Effector CD4-positive, alpha-beta T cell (primary cell): ENCODE measurements around the gene LRRC27.

Experiments used
- DNase-seq: peaks from one replicate; pipeline ENCODE4 v3.0.0-alpha.2; 2020

The LRRC27 gene

DNA sequence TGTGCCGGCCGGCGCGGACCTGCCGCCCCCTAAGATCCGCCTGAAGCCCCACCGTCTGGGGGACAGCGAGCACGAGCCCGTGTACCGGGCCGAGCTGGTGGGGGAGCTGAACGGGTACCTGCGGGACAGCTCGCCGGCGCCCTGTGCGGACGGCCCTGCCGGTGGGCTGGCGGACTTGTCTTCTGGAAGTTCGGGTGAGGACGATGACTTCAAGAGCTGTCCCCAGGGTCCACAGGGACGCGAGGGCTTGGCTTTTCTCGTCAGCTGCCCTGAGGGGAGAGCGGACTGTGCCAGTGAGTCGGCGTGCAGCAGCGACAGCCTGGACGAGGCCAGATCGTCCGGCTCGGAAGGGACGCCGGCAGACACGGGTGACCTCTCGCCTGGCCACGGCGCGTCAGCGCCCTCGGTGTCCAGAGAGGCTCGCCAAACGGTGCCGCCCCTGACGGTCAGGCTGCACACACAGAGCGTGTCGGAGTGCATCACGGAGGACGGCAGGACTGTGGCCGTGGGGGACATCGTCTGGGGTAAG is 73.5 kb downstream of the LRRC27 start:
- no peak for DNase-seq

DNA sequence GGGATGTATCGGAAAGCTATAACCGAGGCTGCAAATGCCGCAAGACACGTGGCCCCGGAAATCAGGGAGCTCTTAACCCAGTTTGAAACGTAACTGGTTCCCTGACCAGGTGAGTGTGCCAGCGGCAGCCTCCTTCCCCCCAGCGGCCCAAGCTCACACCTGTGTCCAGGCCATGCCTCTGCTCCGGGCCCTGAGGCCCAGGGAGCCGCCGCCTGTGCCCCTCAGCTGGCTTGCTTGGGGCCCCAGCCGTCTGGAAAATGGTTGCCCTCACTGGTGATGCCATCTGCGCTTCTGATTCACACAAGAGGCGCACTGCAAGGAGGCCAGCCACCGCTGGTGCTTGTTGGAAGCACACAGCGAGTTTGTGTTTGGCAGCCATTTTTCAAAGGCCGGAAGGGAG is 74.2 kb downstream of the LRRC27 start:
- DNase-seq = no peak

DNA sequence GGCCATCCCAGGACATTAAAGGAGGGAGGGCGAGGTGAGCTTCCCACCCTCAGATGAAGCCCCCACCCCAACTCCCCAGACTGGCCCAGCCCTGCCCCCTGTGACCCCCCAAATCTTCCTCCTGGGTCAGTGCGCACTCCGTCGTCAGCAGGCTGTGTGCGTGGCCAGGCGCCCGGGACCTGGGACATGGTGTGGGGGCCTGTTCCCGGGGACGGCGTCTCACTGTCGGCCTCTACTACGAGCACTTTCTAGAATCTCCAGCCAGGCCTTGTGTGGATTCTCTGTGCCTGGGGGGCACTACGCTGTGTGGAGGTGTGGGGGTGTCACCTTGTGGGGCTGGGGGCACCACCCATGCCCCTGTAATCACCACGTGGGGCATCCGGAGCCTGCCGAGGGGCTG is 74.8 kb downstream of the LRRC27 start:
- DNase-seq = no peak

DNA sequence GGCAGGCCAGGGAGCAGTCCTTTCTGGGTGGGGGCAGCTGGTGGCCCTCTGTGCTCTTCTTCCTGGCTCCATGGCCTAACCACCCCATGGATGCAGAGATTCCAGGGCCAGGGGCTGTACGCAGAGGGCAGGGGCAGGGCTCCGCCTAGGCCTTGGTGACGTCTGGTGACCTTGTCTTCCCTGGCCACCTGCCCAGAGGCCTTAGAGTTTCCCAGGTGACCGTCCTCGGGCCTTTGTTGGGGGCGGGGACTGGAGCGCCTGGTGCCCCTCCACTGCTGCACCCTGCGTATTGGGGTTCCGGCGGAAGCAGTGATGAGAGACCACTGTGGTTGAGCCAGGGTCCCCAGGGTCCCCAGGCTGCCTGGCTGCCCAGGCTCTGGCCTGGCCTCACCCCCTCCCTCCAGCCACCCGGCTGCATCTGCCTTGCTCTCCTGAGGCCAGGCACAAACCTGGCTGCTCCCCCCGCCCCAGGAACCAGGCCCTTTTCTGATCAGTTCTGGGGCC is 75.3 kb downstream of the LRRC27 start:
- no peak for DNase-seq

DNA sequence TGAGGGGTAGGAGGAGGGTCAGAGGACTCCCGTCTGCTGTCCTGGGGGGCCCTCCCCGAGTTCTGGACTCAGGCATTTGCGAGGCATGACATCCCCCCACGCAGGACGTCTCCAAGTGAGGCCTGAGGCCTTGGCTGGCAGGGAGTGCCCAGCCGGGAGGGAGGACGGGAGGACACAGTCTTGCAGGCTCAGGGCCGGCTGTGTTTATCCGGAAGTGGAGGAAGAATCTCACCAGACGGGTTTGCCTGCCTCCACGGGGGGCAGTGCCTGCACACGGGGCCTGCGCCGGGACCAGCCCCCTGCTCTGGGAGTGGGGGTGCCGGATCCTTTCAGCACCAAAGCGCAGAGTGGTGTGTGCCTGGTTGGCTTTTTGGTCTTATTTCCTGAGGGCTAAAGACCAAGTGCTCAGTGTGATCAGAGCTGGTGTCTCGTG is 75.9 kb downstream of the LRRC27 start:
- no peak for DNase-seq

DNA sequence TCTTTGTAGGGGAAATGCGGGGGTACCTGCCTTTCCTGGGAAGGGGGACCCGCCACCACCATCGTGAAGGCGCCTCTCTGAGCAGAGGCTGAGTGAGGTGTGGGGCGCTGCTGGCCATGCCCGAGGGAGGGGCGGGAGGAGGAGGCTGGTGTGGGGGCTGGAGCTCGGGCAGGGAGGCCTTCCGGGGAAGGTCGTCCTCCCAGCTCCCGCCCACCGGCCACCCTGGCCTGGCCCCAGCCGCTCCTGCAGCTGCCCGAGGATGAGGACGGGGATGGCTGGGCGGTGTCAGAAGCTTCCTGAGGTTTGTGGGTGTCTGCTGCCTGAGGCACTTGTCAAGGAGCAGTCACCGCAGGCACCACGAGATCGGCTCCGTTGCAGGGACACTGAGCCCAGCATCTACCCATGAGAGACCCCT is 76.4 kb downstream of the LRRC27 start:
- no peak for DNase-seq

DNA sequence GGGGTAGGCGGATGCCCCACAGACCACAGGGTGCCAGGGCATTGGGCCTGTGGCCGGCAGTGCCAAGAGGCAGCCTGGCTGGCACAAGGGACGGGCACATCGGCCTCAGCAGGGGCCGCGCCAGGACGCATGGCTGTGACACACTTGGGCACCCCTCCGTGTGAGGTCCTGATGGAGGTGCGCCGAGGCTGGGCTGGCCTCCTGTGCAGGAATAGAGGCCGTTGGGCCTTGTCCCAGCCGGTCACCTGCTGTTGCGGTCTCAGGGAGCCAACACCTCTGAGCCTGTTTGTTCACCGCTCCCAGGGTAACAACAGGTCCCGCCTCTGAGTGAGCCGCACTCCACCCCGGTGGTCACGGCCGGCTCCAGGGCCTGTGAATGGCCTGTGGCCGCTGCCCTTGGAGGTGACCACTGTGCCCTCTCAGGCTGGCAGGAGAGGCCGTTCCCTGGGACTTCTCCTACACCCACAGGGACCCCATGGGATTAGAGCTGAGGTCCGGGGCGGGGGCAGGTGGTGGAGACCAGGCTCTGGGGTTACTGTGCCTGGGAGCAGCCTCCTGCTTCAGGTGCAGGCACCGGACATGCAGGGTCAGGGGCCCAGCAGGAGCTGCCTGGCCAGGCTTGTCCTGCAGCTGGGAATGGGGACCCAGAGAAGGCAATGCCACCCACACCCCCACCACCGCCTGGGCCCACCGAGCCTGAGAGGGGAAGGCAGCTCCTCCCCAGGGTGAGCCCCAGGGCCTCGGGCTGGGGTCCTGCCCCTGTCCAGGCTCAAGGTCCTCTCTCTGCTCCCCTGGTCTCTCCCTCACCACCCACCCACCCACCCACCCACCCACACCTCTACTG is 77.1 kb downstream of the LRRC27 start:
- DNase-seq = no peak

DNA sequence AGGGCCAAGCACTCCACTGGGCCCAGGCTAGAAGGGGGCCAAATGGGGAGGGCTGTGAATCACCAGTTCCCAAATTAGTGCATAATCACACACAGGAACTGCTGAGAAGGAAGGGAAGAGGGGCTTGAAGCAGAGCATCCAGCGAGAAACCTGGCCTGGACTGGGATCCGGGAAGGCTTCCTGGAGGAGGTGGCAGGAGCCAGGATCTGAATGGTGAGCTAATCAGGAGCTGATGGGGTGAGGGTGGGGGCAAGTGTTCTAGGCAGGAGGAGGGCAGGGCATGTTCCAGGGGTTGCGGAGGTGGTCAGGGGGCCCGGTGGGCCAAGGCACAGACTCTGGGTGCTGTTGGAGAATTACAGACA is 77.7 kb downstream of the LRRC27 start:
- DNase-seq = no peak

DNA sequence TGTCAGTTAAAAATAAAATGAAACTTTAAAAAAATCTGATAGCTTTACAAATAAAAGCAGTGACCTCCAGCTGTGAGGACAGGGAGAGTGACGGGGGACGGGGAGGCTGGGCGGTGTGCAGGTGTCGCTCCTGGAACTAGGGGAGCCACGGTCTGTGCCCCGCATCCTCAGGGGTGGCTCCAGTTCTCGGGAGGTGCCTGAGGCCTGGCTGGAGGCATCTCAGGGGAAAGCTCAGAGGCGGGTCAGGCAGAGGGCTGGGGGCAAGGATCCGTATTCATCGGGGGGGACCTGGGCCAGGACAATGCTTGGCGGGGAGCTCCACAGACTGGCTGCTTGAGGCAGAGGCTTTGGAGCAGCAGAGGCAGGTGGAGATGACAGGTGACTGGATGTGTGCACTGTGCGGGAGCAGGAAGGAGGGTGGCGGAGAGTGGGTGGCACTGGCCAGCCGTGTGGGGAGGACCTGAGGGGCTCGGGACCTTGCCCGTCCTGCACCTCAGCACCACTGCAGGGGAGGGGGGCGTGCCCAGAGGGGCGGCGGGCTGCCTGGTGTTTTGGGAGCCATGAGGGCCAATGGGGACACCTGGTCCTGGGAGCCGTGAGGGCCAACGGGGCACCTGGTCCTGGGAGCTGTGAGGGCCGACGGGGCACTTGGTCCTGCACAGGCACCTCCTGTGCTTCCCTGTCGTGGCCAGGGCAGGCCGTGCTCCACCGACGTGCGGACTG is 78.2 kb downstream of the LRRC27 start:
- no peak for DNase-seq

DNA sequence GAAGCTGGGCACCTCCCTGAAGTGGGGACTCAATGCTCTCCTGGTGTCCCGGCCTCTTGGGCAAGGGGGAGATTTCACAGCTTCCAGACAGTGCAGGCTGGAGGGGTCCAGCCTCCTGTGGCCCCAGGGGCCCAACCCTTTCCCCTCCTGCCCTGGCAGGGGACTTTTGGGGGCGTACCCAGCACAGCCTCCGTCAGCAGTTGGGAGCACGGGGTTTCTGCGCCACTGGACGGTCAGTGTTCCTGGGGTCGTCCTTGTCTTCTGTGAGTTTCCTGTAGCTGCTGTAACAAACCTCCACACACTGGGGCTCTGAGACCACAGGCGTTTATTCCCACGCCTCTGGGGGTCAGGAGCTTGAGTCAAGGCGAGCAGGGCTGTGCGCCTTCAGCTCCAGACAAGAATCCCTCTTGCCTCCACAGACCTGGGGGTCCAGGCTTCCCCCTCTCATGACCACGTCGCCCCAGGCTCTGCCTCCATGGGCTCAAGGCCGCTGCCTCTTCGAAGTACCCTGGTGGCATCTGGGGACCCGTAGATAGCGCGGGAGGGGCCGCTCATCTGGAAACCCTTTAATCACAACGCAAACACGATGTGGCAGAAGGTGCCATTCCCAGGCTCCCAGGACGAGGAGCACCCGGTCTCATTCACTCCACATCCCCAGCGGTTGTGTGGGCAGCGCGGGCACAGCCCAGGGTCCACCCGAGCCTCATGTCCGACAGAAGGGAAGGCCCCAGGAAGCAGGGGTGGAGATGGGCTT is 79.0 kb downstream of the LRRC27 start:
- no peak for DNase-seq

DNA sequence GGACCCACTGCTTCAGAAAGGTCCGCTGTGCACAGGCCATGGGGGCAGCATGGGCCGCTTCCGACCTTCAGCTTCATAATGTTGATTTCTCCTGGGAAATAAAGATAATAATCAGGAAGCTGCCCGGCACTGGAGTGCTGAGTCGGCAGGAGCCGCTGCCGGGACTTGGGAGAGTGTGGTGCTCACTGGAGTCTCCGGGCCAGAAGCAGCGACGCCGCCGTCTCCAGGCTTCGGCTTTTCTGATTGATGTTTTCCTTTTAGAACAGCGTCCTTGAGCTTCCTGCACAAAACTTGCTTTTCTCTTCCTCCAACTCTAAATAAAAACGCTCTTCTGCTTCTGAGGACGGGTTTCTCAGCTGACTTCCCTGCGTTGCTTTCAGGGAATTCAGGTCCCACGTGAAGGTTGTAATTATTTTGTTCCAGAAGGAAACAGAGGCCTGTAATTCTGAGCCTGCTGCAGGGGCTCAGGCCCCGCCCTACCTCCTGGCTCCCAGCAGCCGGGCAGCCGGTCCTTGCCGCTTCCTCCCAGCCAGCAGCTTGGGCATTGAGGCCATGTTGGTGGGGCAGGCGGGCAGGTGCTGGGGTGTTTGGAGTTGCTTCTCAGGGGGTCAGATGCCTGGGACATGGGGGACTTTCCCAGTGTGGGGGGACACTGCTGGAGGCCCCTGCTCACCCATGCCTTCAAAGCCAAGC is 79.7 kb downstream of the LRRC27 start:
- no peak for DNase-seq

DNA sequence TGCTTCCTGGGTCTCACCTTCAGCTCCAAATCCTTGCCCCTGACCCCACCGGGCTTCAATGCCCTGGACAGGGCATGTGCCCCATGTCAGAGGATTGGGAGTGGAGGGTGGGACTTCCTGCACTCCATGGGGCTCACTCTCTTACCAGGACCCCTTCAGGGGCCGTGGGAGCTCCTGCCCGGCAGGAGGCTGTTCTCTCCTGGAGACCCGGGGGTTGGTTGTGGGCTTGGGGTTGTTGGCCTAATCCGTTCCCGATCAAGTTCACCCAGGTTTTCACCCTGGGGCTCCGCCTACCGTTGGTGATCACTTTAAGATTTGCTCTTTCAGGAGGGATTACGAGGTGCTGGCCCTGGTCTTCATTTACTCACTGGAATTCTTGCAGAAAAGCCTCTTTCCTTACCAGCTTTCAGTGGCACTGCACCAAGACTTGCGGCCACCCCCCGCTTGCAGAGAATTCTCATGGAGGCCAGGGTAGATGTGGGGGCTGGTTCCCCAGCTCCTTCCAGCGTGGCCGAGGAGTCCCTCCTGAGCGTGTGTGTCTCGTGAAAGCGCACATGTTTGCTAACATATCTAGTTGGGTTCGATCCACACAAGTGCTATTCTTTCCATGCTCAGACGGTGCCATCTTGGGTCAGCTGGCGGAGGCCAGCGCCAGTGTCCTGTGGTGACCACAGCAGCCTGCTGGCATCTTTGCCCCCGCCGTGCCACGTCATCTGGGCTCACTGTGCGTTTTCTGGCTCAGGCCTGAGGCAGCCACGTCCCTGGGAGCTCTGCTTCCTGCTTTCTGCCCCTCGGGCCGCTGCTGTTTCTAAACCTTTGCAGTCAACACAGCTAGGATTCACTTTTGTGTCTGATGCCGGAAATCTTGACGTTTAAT is 80.6 kb downstream of the LRRC27 start:
- no peak for DNase-seq

DNA sequence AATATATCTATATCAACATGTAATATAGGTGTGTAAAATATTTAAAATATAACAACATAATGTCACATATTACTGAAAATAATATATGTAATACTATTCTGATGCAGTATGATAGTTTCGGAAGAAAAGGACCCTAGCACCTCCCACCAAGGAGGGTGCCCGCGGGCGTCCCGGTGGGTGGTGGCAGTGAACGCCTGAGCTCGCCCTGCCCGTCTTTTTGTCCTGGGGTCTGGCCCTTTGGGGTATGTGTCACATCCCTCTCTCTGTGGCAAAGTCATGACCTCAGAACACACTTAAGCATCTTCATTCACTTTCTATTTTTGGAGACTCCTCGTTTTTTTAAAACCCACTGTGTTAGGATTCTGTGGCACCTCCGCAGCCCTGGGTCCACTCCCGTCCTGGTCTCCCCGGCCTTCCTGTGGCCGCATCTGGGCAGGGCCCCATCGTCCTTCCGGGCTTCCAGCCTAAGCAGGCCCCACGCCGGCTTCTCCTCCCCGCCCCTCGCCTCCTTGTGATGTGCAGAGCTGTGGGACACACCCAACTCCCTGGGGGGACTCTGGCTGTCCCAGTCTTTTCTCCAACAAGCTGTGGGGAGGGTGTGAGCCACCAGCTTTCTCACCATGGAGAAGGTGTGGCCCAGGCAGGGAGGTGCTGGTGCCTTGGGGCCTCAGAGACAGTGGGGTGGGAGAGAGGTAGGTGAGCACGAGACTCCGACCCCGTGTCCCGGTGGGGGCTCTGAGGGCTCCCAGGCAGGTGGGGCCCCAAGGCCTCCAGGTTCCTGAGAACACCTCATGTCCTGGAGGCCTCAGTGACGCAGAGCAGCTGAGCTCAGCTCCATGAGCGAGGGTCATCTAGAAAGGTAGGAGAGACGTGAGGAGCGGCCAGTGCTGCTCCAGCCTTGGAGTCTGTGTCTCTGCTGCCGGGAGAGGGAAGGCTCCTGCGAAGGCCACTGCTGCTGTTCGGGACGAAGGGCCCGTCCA is 81.5 kb downstream of the LRRC27 start:
- no peak for DNase-seq

DNA sequence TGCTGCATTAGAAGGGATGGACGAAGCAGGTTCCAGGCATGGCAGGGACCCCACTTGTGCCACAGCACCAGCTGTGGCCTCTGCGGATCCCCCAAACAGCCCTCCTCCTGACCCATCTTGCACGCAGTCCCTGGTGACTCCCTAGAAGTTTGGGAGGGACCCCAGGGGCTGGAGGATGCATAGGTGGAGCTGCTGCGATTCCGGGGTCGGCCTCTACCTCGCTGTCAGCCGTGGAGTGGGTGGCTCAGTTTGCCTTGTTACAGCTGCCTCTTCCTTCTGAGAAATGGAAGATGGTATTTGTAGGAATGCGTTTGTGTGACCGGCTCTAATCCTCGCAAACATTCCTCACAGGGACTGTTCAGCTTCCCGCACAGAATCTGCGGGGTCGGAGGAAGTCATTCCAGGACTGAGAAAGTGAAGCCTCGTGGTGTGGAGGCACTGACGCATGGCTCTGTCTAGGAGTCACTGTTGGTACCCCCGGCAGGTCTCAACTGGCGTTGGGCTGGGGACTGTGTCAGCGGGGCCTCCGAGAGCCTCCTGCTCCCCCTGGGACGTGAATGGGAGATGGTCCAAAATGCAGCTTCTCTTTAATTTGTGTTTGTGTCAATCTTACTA is 82.5 kb downstream of the LRRC27 start:
- no peak for DNase-seq

DNA sequence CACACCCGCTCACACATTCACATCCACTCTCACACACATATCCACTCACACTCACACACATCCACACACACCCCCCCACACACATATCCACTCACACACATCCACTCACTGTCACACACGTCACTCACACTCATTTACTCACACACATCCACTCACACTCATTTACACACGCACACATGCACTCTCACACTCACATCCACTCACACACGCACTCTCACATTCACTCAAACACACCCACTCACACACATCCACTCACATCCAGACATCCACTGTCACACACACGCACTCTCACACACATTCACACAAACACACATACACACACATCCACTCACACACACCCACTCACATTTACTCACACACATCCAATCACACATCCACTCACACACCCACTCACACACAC is 83.3 kb downstream of the LRRC27 start:
- DNase-seq = no peak

DNA sequence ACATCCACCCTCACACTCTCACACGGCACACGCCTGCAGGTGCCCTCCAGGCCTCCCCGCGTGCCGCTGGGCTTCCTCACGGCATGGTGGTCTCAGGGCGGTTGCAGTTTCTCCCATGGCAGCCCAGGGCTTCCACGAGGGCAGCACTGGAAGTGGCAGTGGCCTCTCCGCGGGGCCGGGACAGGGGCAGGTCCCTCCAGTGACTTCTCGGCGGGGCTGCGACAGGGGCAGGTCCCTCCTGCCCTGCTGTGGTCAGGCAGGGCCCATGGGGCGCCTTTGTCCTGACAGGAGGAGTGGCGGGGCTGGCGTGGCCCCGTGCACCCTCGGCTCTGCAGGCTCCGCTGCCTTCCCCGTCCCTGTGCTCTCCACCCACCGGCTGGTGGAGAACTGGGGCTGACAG is 84.0 kb downstream of the LRRC27 start:
- DNase-seq = no peak

DNA sequence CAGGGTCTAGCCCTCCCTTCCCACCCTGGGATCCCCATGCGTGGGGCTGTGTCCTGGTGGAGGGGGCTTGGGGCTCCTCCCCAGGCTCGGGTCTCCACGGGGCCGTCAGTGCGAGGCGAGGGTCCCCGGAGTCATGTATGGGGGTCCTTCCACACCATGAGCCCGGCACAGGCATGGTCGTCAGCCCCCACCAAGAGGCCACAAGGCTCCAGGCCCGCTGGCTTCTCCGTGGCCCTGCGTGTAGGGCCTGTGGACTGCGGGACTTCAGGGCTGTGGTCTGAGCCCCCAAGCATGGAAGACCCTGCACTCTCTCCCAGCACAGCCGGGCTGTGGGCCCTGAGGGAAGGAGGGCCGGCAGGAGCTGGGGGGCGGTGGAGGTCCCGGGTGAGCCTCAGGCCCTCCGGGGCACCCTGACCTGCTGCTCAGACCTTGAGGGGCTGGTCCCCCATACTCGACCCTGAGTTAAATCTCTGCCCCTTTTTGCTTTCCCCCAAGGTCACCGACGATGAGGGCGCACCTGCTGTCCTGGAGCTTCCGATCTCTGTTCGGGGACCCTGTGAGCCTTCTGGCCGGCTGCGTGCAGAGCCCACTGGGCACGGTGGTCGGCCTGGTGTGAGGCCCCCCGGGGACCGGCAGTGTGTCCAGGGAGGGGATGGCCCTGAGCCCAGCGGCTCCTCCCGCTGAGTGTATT is 84.7 kb downstream of the LRRC27 start:
- no peak for DNase-seq

DNA sequence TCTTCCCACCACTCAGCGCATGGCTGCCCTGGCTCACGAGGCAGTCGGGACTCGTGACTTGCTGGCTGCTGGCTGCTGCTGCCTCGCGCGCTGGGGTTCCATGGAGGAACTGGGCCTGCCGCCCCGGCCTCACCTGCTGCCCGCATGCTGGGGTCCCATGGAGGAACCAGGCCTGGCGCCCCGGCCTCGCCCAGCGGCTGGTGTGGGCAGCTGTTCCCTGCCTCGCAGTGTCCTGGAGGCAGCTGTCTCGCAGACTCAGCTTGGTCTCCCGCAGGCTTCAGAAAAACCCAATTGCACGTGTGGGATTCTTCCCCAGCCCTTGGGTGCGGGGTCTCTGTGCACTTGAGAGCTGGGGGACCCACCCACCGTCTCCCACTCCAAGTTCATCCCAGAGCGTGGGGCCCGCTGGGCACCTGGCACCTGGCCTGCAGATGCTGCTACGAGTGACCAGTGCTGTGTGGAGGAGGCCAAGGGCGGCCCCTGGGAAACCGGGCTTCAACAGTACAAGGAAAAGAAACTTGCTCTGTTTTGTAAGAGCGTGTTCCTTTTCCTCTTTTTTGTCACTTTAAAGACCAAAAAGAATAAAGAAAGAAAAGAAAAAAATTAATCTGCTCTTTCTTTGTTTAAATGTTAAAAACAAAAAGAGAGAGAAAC is 85.4 kb downstream of the LRRC27 start:
- DNase-seq = no peak
